Measurements from ENCODE around the gene PNP.

PNP gene

GRCh38 chr14:20455355-20456300 lies 13.6 kb upstream of the PNP start:
- no peak for TF ChIP-seq CTCF (IDR thresholded peaks at IDR 0.05; ENCODE audit: low read depth, low read length, missing control alignments)
- no peak for DNase-seq (ENCODE audit: low read depth)
- H3K4me3 ChIP-seq (ENCODE audit: low read depth, low read length) = peak overlapping the region; percentile 78

DNA sequence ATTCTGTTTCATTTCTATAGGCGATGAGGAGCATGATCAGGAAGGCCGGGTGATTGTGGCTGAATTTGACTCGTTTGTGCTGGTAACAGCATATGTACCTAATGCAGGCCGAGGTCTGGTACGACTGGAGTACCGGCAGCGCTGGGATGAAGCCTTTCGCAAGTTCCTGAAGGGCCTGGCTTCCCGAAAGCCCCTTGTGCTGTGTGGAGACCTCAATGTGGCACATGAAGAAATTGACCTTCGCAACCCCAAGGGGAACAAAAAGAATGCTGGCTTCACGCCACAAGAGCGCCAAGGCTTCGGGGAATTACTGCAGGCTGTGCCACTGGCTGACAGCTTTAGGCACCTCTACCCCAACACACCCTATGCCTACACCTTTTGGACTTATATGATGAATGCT lies 12.2 kb upstream of the PNP start:
- TF ChIP-seq CTCF (IDR thresholded peaks at IDR 0.05; ENCODE audit: low read depth, low read length, missing control alignments) = no peak
- DNase-seq (ENCODE audit: low read depth) = no peak
- no peak overlapping the region for H3K4me3 ChIP-seq (ENCODE audit: low read depth, low read length)

DNA sequence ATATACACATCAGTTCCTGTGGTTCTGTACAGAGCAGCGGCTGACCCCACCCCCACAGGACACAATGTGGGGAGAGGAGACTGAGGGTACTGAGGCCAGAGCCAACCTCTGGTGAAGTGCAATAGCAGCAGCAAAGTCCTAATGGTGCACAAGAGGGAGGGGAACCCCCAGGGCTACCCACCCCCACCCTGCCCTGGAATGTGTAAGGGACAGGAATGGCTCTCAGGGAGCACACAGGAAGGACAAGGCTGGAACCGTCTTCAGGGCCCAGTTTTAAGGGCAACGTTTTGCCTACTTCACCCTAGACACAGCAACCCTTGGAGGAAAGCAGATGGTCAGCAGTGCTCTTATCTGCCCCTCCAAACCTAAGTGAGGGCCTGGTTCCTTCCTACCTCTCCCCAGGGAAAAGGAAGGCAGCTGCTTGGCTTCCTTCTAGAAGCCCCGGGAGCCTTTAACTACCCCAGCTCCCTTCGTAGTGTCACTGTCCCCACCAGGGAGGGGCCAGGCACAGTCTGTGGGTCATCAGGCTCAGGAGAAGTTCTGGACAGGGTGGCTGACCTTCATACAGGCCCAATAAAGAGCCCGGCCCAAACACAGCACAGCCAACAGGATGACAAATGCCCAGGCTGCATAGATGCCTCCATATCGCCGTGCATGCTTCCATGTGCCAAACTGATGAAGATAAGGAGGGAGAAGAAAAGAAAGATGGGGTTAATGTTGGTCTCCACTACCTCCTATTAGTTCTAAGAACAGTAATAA lies 11.0 kb upstream of the PNP start:
- no peak for DNase-seq (ENCODE audit: low read depth)
- H3K4me3 ChIP-seq (ENCODE audit: low read depth, low read length) = no peak overlapping the region
- TF ChIP-seq CTCF (IDR thresholded peaks at IDR 0.05; ENCODE audit: low read depth, low read length, missing control alignments) = no peak

DNA sequence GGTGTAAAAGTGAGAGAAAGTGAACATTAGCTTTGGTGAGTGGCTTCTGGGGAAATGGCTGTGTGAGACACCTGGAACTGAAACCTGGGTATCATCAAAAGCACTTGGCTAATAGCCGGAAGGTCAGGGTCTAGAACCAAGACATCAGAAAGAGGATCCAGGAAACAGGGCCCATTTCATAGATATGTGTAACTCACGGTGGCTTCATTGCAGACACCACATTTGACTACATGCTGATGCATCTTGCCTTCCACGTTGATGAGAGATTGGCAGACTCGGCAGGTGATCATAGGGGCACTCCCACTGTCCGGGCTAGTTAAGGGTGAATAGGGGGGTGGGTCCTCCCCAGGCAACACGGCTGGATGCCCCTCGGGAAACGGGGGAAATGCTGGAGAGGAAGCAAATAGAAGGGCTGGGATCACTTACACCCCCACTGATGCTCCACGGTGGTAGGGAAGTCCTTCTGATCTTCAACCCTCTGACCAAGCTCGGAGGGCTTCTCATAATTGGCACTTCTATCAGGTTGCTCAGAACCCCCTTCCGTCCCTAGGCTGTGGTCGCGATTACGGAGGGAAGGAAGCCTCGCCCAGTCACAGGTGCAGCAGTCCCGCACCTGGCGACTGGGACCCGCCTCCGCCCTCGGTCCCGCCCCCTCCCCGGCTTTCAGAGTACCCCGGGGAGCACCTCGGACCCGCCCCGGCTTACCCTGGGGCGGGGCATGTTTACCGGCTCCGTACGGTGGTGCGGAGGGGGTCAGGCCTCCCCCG lies 8.6 kb upstream of the PNP start:
- peak overlapping the region; percentile 97 for H3K4me3 ChIP-seq (ENCODE audit: low read depth, low read length)
- DNase-seq (ENCODE audit: low read depth) = peak; percentile 59
- TF ChIP-seq CTCF (IDR thresholded peaks at IDR 0.05; ENCODE audit: low read depth, low read length, missing control alignments) = no peak

DNA sequence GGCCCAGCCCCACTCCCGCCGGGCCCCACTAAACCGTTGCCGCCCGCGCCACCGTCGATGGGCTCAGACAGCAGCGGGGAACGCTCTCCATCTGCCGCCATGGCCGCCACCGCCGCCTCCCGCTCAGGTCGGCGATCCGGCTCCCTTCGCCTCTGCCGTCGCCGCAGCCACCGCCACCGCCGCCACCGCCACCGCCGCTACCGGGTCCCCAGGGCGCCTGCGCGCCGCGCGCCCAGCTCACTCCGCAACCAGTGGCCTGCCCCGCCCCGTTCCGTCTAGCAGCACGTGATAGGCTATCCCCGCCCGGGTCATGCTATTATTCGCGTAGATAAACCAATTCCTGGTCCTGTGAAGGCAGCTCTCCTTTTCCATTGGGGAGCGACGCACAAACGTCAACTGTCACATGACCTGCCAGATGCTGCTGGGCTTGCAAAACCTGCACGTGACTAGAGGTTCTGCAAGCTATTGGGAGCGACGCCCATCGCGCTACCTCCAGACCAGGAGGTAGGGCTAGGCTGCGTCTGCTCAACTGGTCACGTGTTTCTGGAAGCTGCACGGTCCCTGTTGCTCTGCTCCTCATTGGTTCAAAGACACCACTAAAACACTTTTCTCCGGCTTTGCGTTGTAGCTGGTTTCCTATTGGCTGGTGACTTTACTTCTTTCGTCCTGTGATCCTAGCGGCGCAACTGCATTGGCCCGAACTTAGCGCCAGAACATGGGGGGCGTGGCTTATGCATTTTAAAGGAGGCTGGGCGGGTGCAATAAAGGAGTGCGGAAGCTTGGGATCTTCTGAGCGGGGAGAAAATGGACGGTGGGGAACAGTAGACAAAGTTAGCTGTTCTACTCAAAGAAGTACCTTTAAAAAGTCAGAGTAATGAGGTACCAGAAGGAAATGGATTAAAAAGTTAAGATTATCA lies 7.7 kb upstream of the PNP start, which contains the start of gene PIP4P1:
Gene PIP4P1, minus strand, starts transcription at position 210 of the 917 bp plus-strand sequence. Its CDS starts 109 bp downstream, at position 101.
- TF ChIP-seq CTCF (IDR thresholded peaks at IDR 0.05; ENCODE audit: low read depth, low read length, missing control alignments) = no peak
- DNase-seq (ENCODE audit: low read depth) = peak; percentile 100

More for the DNA sequence above, 7.7 kb upstream of the PNP start, which contains the start of gene PIP4P1:
- peak within 1 kb of the TSS; percentile 97 for H3K4me3 ChIP-seq (ENCODE audit: low read depth, low read length)

Measured in GM12864 (cell line).